Measurements from ENCODE around the gene ECPAS.
"Not testable (repeated sequence)": the region's sequence is repeated elsewhere in the genome, so short reads cannot be mapped to it uniquely, and the experiment has no call there.

The ECPAS gene

GRCh38 chr9:111467778-111468367 lies 16.3 kb downstream of the ECPAS start:
- no peak for DNase-seq (ENCODE audit: low read depth, low spot score)

GRCh38 chr9:111463048-111463447 lies 21.1 kb downstream of the ECPAS start:
- no peak for DNase-seq (ENCODE audit: low read depth, low spot score)

GRCh38 chr9:111458139-111459009 lies 25.8 kb downstream of the ECPAS start:
- DNase-seq (ENCODE audit: low read depth, low spot score) = no peak

GRCh38 chr9:111456529-111456928 lies 27.7 kb downstream of the ECPAS start:
- no peak for DNase-seq (ENCODE audit: low read depth, low spot score)

GRCh38 chr9:111455638-111456037 lies 28.5 kb downstream of the ECPAS start:
- no peak for DNase-seq (ENCODE audit: low read depth, low spot score)

- no peak for DNase-seq (ENCODE audit: low read depth, low spot score)
Observed at GRCh38 chr9:111454751-111455150, 29.4 kb downstream of the ECPAS start.

- no peak for DNase-seq (ENCODE audit: low read depth, low spot score)
Observed at GRCh38 chr9:111451570-111451969, 32.6 kb downstream of the ECPAS start.

- no peak for DNase-seq (ENCODE audit: low read depth, low spot score)
Observed at GRCh38 chr9:111450124-111450523, 34.1 kb downstream of the ECPAS start.

GRCh38 chr9:111449705-111450104 lies 34.5 kb downstream of the ECPAS start:
- no peak for DNase-seq (ENCODE audit: low read depth, low spot score)

GRCh38 chr9:111445799-111446198 lies 38.4 kb downstream of the ECPAS start:
- not testable (repeated sequence) for DNase-seq (ENCODE audit: low read depth, low spot score)

- no peak for DNase-seq (ENCODE audit: low read depth, low spot score)
Observed at GRCh38 chr9:111443454-111443853, 40.7 kb downstream of the ECPAS start.

- no peak for DNase-seq (ENCODE audit: low read depth, low spot score)
Observed at GRCh38 chr9:111442360-111443027, 41.7 kb downstream of the ECPAS start.

- DNase-seq (ENCODE audit: low read depth, low spot score) = no peak
Observed at GRCh38 chr9:111440226-111440625, 44.0 kb downstream of the ECPAS start.

GRCh38 chr9:111438541-111439235 lies 45.5 kb downstream of the ECPAS start:
- no peak for DNase-seq (ENCODE audit: low read depth, low spot score)

- DNase-seq (ENCODE audit: low read depth, low spot score) = no peak
Observed at GRCh38 chr9:111436571-111436970, 47.6 kb downstream of the ECPAS start.

GRCh38 chr9:111433082-111433481 lies 51.1 kb downstream of the ECPAS start:
- DNase-seq (ENCODE audit: low read depth, low spot score) = no peak

GRCh38 chr9:111431684-111432083 lies 52.5 kb downstream of the ECPAS start:
- DNase-seq (ENCODE audit: low read depth, low spot score) = no peak

- DNase-seq (ENCODE audit: low read depth, low spot score) = no peak
Observed at GRCh38 chr9:111429175-111429574, 55.0 kb downstream of the ECPAS start.

- no peak for DNase-seq (ENCODE audit: low read depth, low spot score)
Observed at GRCh38 chr9:111427186-111427585, 57.0 kb downstream of the ECPAS start.

- no peak for DNase-seq (ENCODE audit: low read depth, low spot score)
Observed at GRCh38 chr9:111423389-111423788, 60.8 kb downstream of the ECPAS start.

GRCh38 chr9:111414406-111414805 lies 69.8 kb downstream of the ECPAS start:
- no peak for DNase-seq (ENCODE audit: low read depth, low spot score)

GRCh38 chr9:111413996-111414395 lies 70.2 kb downstream of the ECPAS start:
- no peak for DNase-seq (ENCODE audit: low read depth, low spot score)

All from brain pericyte (primary cell).